HEK293 (cell line): ENCODE data around the gene TFAP2E.

Source experiments
- CTCF ChIA-PET: fragments of 350-600 bp; formaldehyde crosslinking; extraction: SDS; loops from one replicate; lab custom pipeline; 2021; ENCODE audit warnings: antibody characterized with exemption; lab: Yijun Ruan, JAX
- POLR2A ChIA-PET: fragments of 300-600 bp; formaldehyde crosslinking; extraction: SDS; loops from one replicate; lab custom pipeline; 2020; ENCODE audit warnings: antibody characterized with exemption, inconsistent platforms; lab: Yijun Ruan, JAX
- H3K27ac ChIP-seq: fragments of 200-500 bp; sonication (Bioruptor generic); 2 replicates; pipeline ENCODE4 v1.5.1; 2014; ENCODE audit warnings: low read depth, low read length, control low read depth, inconsistent platforms; ENCODE audit errors: extremely low read depth
- H3K36me3 ChIP-seq, 2 experiments: fragments of 200-500 bp in 1 of 2; sonication (Bioruptor generic) in 1 of 2; 1 replicate in 1 of 2; 2 replicates in 1 of 2; pipeline ENCODE4 v1.5.1; 2014 to 2017; ENCODE audit warnings: inconsistent platforms in 2 of 2, low read length in 2 of 2; ENCODE audit not compliant: control insufficient read depth in 2 of 2, insufficient read depth in 1 of 2
- H3K4me1 ChIP-seq: fragments of 200-500 bp; sonication (Bioruptor generic); 2 replicates; pipeline ENCODE4 v1.5.1; 2014; ENCODE audit warnings: mild to moderate bottlenecking, low read length, inconsistent platforms; ENCODE audit not compliant: control insufficient read depth, insufficient read depth
- H3K4me3 ChIP-seq: 2 replicates; pipeline ENCODE4 v1.5.1; 2011; ENCODE audit warnings: low read depth, mild to moderate bottlenecking, control low read depth, low read length, moderate library complexity
- H3K9me3 ChIP-seq: fragments of 200-500 bp; sonication (Bioruptor generic); 2 replicates; pipeline ENCODE4 v1.5.1; 2014; ENCODE audit warnings: low read depth, low read length, inconsistent platforms; ENCODE audit not compliant: control insufficient read depth, insufficient read depth
- CTCF ChIP-seq: fragments of 450-650 bp; formaldehyde crosslinking; IDR thresholded peaks from 2 replicates; pipeline ENCODE4 v1.5.1; 2016; ENCODE audit warnings: missing biosample characterization, missing genetic modification characterization
- IKZF3 ChIP-seq: fragments of 450-650 bp; IDR thresholded peaks from 2 replicates; pipeline ENCODE4 v1.5.0; 2018; ENCODE audit warnings: missing biosample characterization, mild to moderate bottlenecking, missing genetic modification characterization, moderate library complexity
- PRDM1 ChIP-seq: fragments of 450-650 bp; formaldehyde crosslinking; IDR thresholded peaks from 2 replicates; pipeline ENCODE4; 2016; ENCODE audit warnings: missing biosample characterization, missing genetic modification characterization
- PRDM6 ChIP-seq: fragments of 450-650 bp; formaldehyde crosslinking; IDR thresholded peaks from 2 replicates; pipeline ENCODE4 v1.5.1; 2017; ENCODE audit warnings: missing biosample characterization, missing genetic modification characterization
- SCRT1 ChIP-seq: fragments of 450-650 bp; formaldehyde crosslinking; IDR thresholded peaks from 2 replicates; pipeline ENCODE4 v1.5.1; 2016; ENCODE audit warnings: missing biosample characterization, missing genetic modification characterization, borderline replicate concordance
- SCRT2 ChIP-seq: fragments of 450-650 bp; formaldehyde crosslinking; IDR thresholded peaks from 2 replicates; pipeline ENCODE4 v1.5.1; 2016; ENCODE audit warnings: missing biosample characterization, missing genetic modification characterization
- WT1 ChIP-seq: fragments of 450-650 bp; formaldehyde crosslinking; IDR thresholded peaks from 2 replicates; pipeline ENCODE4 v1.5.1; 2016; ENCODE audit warnings: missing biosample characterization, missing genetic modification characterization
- ZBTB11 ChIP-seq: fragments of 450-650 bp; formaldehyde crosslinking; conservative IDR thresholded peaks from 2 replicates; pipeline ENCODE4 v1.5.1; 2016; ENCODE audit warnings: low read depth, missing biosample characterization, missing genetic modification characterization
- ZBTB17 ChIP-seq: fragments of 450-650 bp; formaldehyde crosslinking; IDR thresholded peaks from 2 replicates; pipeline ENCODE4 v1.5.1; 2016; ENCODE audit warnings: missing biosample characterization, missing genetic modification characterization
- ZEB2 ChIP-seq: fragments of 450-650 bp; formaldehyde crosslinking; IDR thresholded peaks from 2 replicates; pipeline ENCODE4 v1.5.1; 2016; ENCODE audit warnings: missing biosample characterization, missing genetic modification characterization
- ZNF133 ChIP-seq: fragments of 450-650 bp; formaldehyde crosslinking; IDR thresholded peaks from 2 replicates; pipeline ENCODE4 v1.5.1; 2016; ENCODE audit warnings: missing biosample characterization, missing genetic modification characterization
- ZNF248 ChIP-seq: fragments of 450-650 bp; formaldehyde crosslinking; IDR thresholded peaks from 2 replicates; pipeline ENCODE4 v1.5.1; 2017; ENCODE audit warnings: missing biosample characterization, missing genetic modification characterization
- ZNF335 ChIP-seq: fragments of 450-650 bp; formaldehyde crosslinking; conservative IDR thresholded peaks from 2 replicates; pipeline ENCODE4 v1.5.1; 2016; ENCODE audit warnings: missing biosample characterization, missing genetic modification characterization
- ZNF48 ChIP-seq: fragments of 450-650 bp; formaldehyde crosslinking; IDR thresholded peaks from 2 replicates; pipeline ENCODE4 v1.5.1; 2016; ENCODE audit warnings: missing biosample characterization, missing genetic modification characterization
- ZNF561 ChIP-seq: fragments of 450-650 bp; IDR thresholded peaks from 2 replicates; pipeline ENCODE4 v1.5.1; 2018; ENCODE audit warnings: missing biosample characterization, missing genetic modification characterization, borderline replicate concordance
- ZSCAN30 ChIP-seq: fragments of 450-650 bp; IDR thresholded peaks from 2 replicates; pipeline ENCODE4 v1.5.1; 2018; ENCODE audit warnings: missing biosample characterization, mild to moderate bottlenecking, missing genetic modification characterization, moderate library complexity

The TFAP2E gene

GRCh38 chr1:35637401-35637809 is 64.3 kb downstream of the TFAP2E start:
- H3K36me3 ChIP-seq: peaks cover 36 to 46% of the 10 kb centered on the region in 2 experiments
- CTCF ChIA-PET: interaction anchor here (1.0 kb wide), 1 partner anchor 78 kb away, joined by 3 read pairs; no protein-coding TSS in a partner anchor
- no peak overlapping the region for H3K27ac ChIP-seq
- no peaks in the 10 kb centered on the region for H3K4me1 ChIP-seq
- POLR2A ChIA-PET: interaction anchor here (0.5 to 1.0 kb wide), 2 partner anchors 93 to 653 kb away, joined by 6 to 8 read pairs; no protein-coding TSS in a partner anchor
- H3K4me3 ChIP-seq: peak overlapping the region; percentile 9; the same call in 1 of the 2 replicates
- no peaks in the 10 kb centered on the region for H3K9me3 ChIP-seq
- TF ChIP-seq ZNF561 (tag by site-specific recombination) (no peak), ZNF48 (tag by site-specific recombination) (no peak), ZSCAN30 (tag by site-specific recombination) (peak; percentile 29; the same call in 1 of the 2 replicates), ZBTB17 (tag by site-specific recombination) (peak; percentile 41; the same call in 1 of the 2 replicates), PRDM6 (tag by site-specific recombination) (peak; percentile 38), ZEB2 (tag by site-specific recombination) (no peak), ZNF133 (tag by site-specific recombination) (no peak), ZNF248 (tag by site-specific recombination) (no peak), SCRT2 (peak; percentile 68), SCRT1 (no peak), PRDM1 (peak; percentile 65; the same call in 1 of the 2 replicates)

GRCh38 chr1:35640380-35641232 is 67.5 kb downstream of the TFAP2E start:
- H3K9me3 ChIP-seq: no peaks in the 10 kb centered on the region
- H3K4me3 ChIP-seq: peak overlapping the region; percentile 95
- peaks cover 4 to 15% of the 10 kb centered on the region in 2 experiments for H3K36me3 ChIP-seq
- ChIA-PET POLR2A (interaction anchor here (0.7 kb wide), 1 partner anchor 128 kb away, joined by 3 read pairs; no protein-coding TSS in a partner anchor), CTCF (no interaction called here)
- TF ChIP-seq IKZF3 (tag by site-specific recombination): 0 out of 2 replicates have a peak, but pooled peaks have one; percentile 24
- peak; percentile 74 for TF ChIP-seq ZNF335
- peak; percentile 45; the same call in 1 of the 2 replicates for TF ChIP-seq ZBTB11 (tag by site-specific recombination)
- 0 out of 2 replicates have a peak, but pooled peaks have one; percentile 5 for TF ChIP-seq CTCF (tag by site-specific recombination)
- no peak for TF ChIP-seq WT1
- H3K27ac ChIP-seq: peak overlapping the region; percentile 66
- H3K4me1 ChIP-seq: no peaks in the 10 kb centered on the region
